NB4 (cell line): ENCODE measurements around the gene TGFB2.

ENCODE experiments used
- MYC ChIP-seq: IDR thresholded peaks from 2 replicates; pipeline ENCODE4 v1.6.1; 2011; ENCODE audit warnings: low read depth, low read length
- POLR2A ChIP-seq: IDR thresholded peaks from 2 replicates; pipeline ENCODE4 v1.6.1; 2011; ENCODE audit warnings: mild to moderate bottlenecking; ENCODE audit not compliant: insufficient read length; ENCODE audit errors: extremely low read depth
- TF ChIP-seq, protein P1 (sequence below): IDR thresholded peaks from one replicate; pipeline ENCODE4 v1.5.1; 2012; ENCODE audit warnings: low read depth, low read length
- TF ChIP-seq, protein P2 (sequence below): IDR thresholded peaks from 2 replicates; pipeline ENCODE4 v1.6.1; 2011; ENCODE audit warnings: low read depth, low read length

DNA sequence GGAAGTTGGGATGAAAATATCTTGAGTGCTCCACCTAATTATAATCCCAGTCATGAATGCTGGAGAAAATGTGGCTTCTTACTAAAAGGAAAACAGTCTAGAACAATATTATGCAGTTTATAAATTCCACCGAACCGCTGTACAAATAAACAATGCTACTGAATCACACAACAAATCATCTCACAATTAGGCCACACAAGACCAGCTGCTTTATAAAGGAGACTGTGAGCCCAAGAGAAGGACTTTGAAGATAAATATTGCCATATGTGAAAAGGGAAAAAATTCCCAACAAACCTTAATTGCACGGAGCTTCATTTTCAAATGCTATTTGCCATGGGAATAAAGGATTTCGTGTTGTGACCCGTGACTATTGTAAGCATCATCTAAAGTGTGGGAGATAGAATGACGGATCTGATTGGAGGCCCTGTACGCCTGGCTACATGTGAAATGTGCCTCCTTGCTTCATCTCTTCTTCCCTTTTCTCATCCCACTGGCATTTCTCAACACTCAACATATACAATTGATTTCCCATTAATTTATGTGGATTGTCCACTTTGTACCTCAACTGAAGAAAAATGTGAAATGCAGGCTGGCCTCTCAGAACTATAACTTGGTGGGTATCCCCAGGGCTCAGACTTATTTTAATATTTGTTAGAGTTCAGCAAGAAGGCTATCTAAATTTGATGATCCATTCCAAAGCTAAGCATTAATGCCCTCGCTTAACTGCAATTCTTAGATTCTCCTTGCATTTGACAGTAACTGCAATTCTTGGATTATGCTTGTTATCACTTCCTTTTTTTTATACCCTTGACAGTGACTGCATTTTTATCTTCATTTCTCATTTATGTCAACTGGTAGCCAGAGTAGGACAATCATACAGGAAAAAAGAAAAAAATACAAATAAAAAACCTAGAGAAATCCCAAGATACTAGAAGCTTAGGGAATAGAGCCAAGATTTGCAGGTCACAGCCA, 122.3 kb downstream of the TGFB2 start:
- no peak for TF ChIP-seq POLR2A
- TF ChIP-seq, protein P1, sequence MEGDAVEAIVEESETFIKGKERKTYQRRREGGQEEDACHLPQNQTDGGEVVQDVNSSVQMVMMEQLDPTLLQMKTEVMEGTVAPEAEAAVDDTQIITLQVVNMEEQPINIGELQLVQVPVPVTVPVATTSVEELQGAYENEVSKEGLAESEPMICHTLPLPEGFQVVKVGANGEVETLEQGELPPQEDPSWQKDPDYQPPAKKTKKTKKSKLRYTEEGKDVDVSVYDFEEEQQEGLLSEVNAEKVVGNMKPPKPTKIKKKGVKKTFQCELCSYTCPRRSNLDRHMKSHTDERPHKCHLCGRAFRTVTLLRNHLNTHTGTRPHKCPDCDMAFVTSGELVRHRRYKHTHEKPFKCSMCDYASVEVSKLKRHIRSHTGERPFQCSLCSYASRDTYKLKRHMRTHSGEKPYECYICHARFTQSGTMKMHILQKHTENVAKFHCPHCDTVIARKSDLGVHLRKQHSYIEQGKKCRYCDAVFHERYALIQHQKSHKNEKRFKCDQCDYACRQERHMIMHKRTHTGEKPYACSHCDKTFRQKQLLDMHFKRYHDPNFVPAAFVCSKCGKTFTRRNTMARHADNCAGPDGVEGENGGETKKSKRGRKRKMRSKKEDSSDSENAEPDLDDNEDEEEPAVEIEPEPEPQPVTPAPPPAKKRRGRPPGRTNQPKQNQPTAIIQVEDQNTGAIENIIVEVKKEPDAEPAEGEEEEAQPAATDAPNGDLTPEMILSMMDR, result no peak
- TF ChIP-seq, protein P2, sequence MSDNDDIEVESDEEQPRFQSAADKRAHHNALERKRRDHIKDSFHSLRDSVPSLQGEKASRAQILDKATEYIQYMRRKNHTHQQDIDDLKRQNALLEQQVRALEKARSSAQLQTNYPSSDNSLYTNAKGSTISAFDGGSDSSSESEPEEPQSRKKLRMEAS, result no peak
- no peak for TF ChIP-seq MYC
